Panc1 (cell line): ENCODE data around the gene PCGF5.

Experiments
- CTCF ChIP-seq: fragments of 450-650 bp; IDR thresholded peaks from 2 replicates; pipeline ENCODE4 v1.5.1; 2017; ENCODE audit warnings: mild to moderate bottlenecking
- POLR2AphosphoS5 ChIP-seq: IDR thresholded peaks from 2 replicates; pipeline ENCODE4 v1.6.1; 2012; ENCODE audit warnings: mild to moderate bottlenecking, low read depth, low read length, moderate library complexity
- REST ChIP-seq, 2 experiments: IDR thresholded peaks; 2 replicates each; pipeline ENCODE4 v1.6.1; 2011 to 2012; ENCODE audit warnings: low read depth in 2 of 2, control low read depth in 1 of 2, low read length in 1 of 2, mild to moderate bottlenecking in 1 of 2, moderate library complexity in 1 of 2; ENCODE audit not compliant: insufficient read depth in 1 of 2
- SIN3A ChIP-seq: IDR thresholded peaks from 2 replicates; pipeline ENCODE4 v1.6.1; 2012; ENCODE audit warnings: low read depth, mild to moderate bottlenecking, low read length, moderate library complexity, borderline replicate concordance; ENCODE audit not compliant: insufficient read depth

DNA sequence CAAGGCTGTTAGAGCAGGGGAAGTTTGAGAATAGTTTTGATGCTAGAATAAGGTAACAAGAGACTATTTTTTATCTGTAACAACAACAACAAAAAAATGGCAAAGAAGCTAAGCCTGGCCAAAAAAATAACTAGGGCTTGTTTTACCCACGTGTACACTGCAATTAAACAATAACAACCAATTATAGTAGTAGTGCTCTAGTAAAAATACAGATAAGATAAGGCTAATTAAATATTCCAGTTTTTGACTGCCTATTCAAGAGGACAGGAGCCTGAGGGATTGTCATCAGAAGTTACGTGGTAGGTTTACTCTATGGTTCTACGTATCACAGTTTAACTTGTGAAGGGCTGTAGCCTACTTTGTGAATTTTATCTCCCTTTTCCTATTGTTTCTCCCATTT is 29.2 kb downstream of the PCGF5 start:
- TF ChIP-seq CTCF, result no peak
- TF ChIP-seq SIN3A, result no peak
- no peak for TF ChIP-seq REST (IDR thresholded peaks at IDR 0.05; ENCODE audit: insufficient read depth in 1 of 2, low read depth in 2 of 2, low read length in 1 of 2)
- TF ChIP-seq POLR2AphosphoS5, result no peak
